Endodermal cell (in vitro differentiated cells): ENCODE measurements around the gene HS1BP3. TPM values are rescaled to one million over a fixed set of nuclear protein-coding genes. Genes with fewer than 3 reads are reported as not detected.

Experiments
- DNase-seq: peaks from one replicate; pipeline ENCODE4 v3.0.0-alpha.2; 2017
- H3K27ac ChIP-seq: 2 replicates; pipeline ENCODE4 v1.5.1; 2013; ENCODE audit warnings: mild to moderate bottlenecking, low read depth, low read length, moderate library complexity
- H3K27me3 ChIP-seq: 2 replicates; pipeline ENCODE4 v1.6.1; 2013; ENCODE audit warnings: mild to moderate bottlenecking, low read length, moderate library complexity; ENCODE audit not compliant: insufficient read depth, control insufficient read depth, poor library complexity, severe bottlenecking
- H3K36me3 ChIP-seq: 2 replicates; pipeline ENCODE4 v1.7.0; 2013; ENCODE audit warnings: mild to moderate bottlenecking, low read length, moderate library complexity; ENCODE audit not compliant: control insufficient read depth, insufficient read depth
- H3K4me1 ChIP-seq: one replicate; pipeline ENCODE4 v1.7.0; 2013; ENCODE audit warnings: low read length; ENCODE audit not compliant: control insufficient read depth, insufficient read depth
- H3K4me3 ChIP-seq: 2 replicates; pipeline ENCODE4 v1.5.1; 2013; ENCODE audit warnings: mild to moderate bottlenecking, low read length, moderate library complexity
- H3K9ac ChIP-seq: 2 replicates; pipeline ENCODE4 v1.6.1; 2013; ENCODE audit warnings: mild to moderate bottlenecking, low read length, moderate library complexity; ENCODE audit not compliant: poor library complexity, severe bottlenecking; ENCODE audit errors: extremely low read depth
- H3K9me3 ChIP-seq: 2 replicates; pipeline ENCODE4 v1.6.1; 2013; ENCODE audit warnings: mild to moderate bottlenecking, low read length, moderate library complexity; ENCODE audit not compliant: control insufficient read depth
- H3K27ac Mint-ChIP-seq: 2 replicates; pipeline ENCODE4 v1.8.0; 2020; ENCODE audit warnings: mixed read lengths
- H3K27me3 Mint-ChIP-seq: 2 replicates; pipeline ENCODE4 v1.8.0; 2021; ENCODE audit warnings: mild to moderate bottlenecking, mixed read lengths; ENCODE audit not compliant: insufficient read depth
- H3K36me3 Mint-ChIP-seq: 2 replicates; pipeline ENCODE4 v1.8.0; 2020; ENCODE audit warnings: low read depth, mixed read lengths
- H3K4me1 Mint-ChIP-seq: 2 replicates; pipeline ENCODE4 v1.8.0; 2020; ENCODE audit warnings: mixed read lengths
- H3K4me3 Mint-ChIP-seq: 2 replicates; pipeline ENCODE4 v1.8.0; 2020; ENCODE audit warnings: mild to moderate bottlenecking, moderate library complexity, mixed read lengths
- H3K9me3 Mint-ChIP-seq: 2 replicates; pipeline ENCODE4 v1.8.0; 2020; ENCODE audit warnings: mild to moderate bottlenecking, mixed read lengths
- WGBS, 2 experiments: methylation state at CpG; one replicate each; pipeline versions ENCODE4 v1.1.5 to v1.1.7; 2013; ENCODE audit warnings: missing lambda C conversion rate in 2 of 2, mixed read lengths in 1 of 2; ENCODE audit not compliant: insufficient coverage in 1 of 2, insufficient read length in 1 of 2; 5-methylcytosine and 5-hydroxymethylcytosine counted together
- total RNA-seq, 2 donors: library from RNA; stranded (reverse); fragmentation: NEBNext Ultra II Directional in 1 of 2; extraction: Animal tissue kit (Norgen Biotek cat#: 25700) in 1 of 2; gene quantifications; 2 replicates in 1 of 2; 3 replicates in 1 of 2; pipeline ENCODE4 v1.2.1, GENCODE V29; 2021
- TF ChIP-seq, protein P1 (sequence below): fragments of 200-600 bp; sonication (generic); conservative IDR thresholded peaks from 2 replicates; pipeline ENCODE4 v1.5.0; 2021; ENCODE audit warnings: antibody characterized with exemption, mild to moderate bottlenecking

HS1BP3 gene
- total RNA-seq, 2 donors from 2014 or later, result 23.0 to 26.2 TPM

DNA sequence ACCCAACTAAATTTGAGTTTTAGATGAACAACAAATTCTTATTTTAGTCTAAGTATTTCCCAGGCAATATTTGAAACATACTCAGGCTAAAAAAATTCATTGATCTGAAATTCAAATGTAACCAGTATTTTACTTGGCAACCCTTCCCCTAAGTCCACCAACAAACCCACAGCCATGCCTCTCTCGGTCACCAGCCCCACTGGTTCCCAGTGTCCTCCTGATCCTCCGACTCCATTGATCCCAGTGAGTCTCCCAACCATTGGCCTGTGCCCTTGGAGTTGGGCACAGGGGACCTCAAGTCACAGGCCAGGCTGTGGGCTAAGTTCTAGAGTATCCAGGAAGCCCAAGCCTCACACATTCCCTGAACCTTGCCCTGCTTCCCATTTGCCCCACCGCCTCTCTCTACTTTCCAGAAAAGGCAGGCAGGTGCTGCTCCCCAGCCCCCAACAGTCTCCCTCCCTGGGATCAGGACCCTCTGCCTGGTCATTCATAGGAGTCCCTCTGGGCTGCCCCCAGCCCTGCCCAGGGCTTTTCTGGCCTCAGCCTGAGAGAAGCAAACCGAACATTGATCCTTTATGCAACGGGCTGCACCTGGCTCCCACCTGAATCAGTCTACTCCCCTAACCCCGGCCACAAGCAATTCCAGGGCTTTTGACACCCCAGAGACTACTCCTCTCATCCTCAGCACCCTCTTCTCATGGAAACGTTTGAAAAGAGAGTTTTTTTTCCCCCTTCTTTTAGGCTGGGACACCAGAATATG lies 81.3 kb downstream of the HS1BP3 start:
- Mint-ChIP-seq H3K4me1 (peaks cover 16% of the 10 kb centered on the region), H3K4me3 (no peak overlapping the region), H3K27ac (no peak overlapping the region), H3K9me3 (no peaks in the 10 kb centered on the region), H3K36me3 (no peaks in the 10 kb centered on the region), H3K27me3 (no peaks in the 10 kb centered on the region)
- Histone ChIP-seq H3K27ac (no peak overlapping the region), H3K4me1 (no peaks in the 10 kb centered on the region), H3K4me3 (no peak overlapping the region), H3K9ac (no peak overlapping the region), H3K36me3 (no peaks in the 10 kb centered on the region), H3K9me3 (no peaks in the 10 kb centered on the region), H3K27me3 (no peaks in the 10 kb centered on the region)
- TF ChIP-seq, protein P1, sequence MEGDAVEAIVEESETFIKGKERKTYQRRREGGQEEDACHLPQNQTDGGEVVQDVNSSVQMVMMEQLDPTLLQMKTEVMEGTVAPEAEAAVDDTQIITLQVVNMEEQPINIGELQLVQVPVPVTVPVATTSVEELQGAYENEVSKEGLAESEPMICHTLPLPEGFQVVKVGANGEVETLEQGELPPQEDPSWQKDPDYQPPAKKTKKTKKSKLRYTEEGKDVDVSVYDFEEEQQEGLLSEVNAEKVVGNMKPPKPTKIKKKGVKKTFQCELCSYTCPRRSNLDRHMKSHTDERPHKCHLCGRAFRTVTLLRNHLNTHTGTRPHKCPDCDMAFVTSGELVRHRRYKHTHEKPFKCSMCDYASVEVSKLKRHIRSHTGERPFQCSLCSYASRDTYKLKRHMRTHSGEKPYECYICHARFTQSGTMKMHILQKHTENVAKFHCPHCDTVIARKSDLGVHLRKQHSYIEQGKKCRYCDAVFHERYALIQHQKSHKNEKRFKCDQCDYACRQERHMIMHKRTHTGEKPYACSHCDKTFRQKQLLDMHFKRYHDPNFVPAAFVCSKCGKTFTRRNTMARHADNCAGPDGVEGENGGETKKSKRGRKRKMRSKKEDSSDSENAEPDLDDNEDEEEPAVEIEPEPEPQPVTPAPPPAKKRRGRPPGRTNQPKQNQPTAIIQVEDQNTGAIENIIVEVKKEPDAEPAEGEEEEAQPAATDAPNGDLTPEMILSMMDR, result no peak
- 74 to 85% methylated on average over 6 to 7 of the region's 7 CpGs for WGBS, 2 experiments
- DNase-seq, result no peak

DNA sequence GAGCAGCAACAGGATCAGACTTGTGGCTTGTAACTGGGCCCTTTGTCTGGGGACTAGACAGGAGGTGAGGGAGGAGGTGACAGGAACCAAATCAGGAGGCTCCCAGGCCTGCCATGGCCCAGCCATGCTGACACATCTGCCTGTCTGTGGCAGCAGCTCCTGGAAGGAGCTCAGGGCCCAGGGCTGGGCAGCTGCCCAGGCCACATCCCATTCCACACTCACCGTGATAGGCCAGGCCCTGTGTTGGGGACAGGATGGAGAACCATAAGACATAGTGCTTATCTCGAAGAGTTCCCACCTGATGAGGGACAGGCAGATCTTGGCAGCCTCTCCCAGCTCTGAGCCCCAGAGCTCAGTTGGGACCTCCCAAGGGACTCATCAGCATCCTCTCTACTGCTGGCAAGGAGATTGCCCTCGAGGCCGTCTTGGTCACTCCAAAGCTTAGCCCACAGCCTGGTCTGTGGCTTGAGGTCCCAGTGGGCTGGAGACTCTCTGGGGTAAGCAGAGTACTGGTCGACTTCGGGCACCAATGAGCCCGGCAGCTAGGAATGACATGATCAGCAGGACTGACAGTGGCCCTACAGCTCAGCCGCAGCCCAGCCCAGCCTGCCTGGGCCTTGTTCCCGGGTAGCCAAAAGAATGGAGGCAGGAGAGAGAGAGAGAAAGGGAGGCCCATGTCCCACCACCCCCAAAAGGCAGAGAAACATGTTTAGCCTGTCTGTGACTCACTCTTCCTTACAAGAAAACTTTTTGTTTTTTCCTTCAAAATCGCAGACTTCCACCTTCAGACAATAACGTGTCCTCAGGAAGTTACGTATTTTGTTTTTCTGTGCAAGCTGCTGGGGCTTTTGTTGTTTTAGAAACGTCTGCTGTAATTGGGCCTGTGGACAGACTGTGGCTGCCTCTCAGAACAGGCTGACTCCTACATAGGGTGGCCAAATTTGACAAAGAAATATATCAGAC lies 82.1 kb downstream of the HS1BP3 start:
- Histone ChIP-seq H3K9ac (no peak overlapping the region), H3K27ac (peak overlapping the region; percentile 98), H3K9me3 (no peaks in the 10 kb centered on the region), H3K27me3 (no peaks in the 10 kb centered on the region), H3K36me3 (no peaks in the 10 kb centered on the region), H3K4me3 (no peak overlapping the region), H3K4me1 (no peaks in the 10 kb centered on the region)
- Mint-ChIP-seq H3K27ac (peak overlapping the region; percentile 82), H3K4me3 (no peak overlapping the region), H3K4me1 (peaks cover 16% of the 10 kb centered on the region), H3K9me3 (no peaks in the 10 kb centered on the region), H3K36me3 (no peaks in the 10 kb centered on the region), H3K27me3 (no peaks in the 10 kb centered on the region)
- 91% methylated on average over 7 to 13 of the region's 13 CpGs for WGBS, 2 experiments
- TF ChIP-seq, protein P1, result no peak
- no peak for DNase-seq

DNA sequence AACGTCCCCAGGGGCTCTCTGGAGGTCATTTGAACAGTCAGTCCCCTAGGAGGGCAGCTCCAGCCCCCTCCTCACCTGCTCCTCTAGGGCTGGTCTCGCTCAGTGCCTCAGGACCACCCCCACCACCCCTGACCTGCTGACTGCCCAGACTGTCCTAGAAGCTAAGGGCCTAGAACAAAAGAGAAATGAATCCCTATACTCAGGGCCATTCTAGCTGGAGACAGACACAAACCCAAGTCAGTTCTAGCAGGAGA lies 83.0 kb downstream of the HS1BP3 start:
- H3K27ac Mint-ChIP-seq, result peak overlapping the region; percentile 82
- H3K27me3 ChIP-seq, result no peaks in the 10 kb centered on the region
- H3K36me3 Mint-ChIP-seq, result no peaks in the 10 kb centered on the region

More for the DNA sequence above, 83.0 kb downstream of the HS1BP3 start:
- Histone ChIP-seq H3K27ac (peak overlapping the region; percentile 98), H3K4me1 (no peaks in the 10 kb centered on the region), H3K4me3 (no peak overlapping the region), H3K9me3 (no peaks in the 10 kb centered on the region), H3K36me3 (no peaks in the 10 kb centered on the region), H3K9ac (no peak overlapping the region)
- no peak for DNase-seq
- 69% methylated on average over 2 of the region's 2 CpGs; no CpG with 5 or more reads in 1 of the 2 experiments for WGBS, 2 experiments
- Mint-ChIP-seq H3K27me3 (no peaks in the 10 kb centered on the region), H3K4me3 (no peak overlapping the region), H3K9me3 (no peaks in the 10 kb centered on the region), H3K4me1 (peaks cover 16% of the 10 kb centered on the region)
- TF ChIP-seq, protein P1, result no peak

Other genes with a start within 250 kb of the HS1BP3 start
- 10 to 100 TPM; 25.6 to 47.0 TPM for gene RHOB, start 204.0 kb downstream of the HS1BP3 start, total RNA-seq
- under 1 TPM; 0.07 to 0.09 TPM for gene GDF7, start 16.0 kb upstream of the HS1BP3 start, total RNA-seq
- 10 to 100 TPM; 28.7 to 42.2 TPM for gene LDAH, start 172.0 kb upstream of the HS1BP3 start, total RNA-seq